ENCODE results near the gene NUDT3.
"Not testable (repeated sequence)": the region's sequence is repeated elsewhere in the genome, so short reads cannot be mapped to it uniquely, and the experiment has no call there.

The NUDT3 gene

DNA sequence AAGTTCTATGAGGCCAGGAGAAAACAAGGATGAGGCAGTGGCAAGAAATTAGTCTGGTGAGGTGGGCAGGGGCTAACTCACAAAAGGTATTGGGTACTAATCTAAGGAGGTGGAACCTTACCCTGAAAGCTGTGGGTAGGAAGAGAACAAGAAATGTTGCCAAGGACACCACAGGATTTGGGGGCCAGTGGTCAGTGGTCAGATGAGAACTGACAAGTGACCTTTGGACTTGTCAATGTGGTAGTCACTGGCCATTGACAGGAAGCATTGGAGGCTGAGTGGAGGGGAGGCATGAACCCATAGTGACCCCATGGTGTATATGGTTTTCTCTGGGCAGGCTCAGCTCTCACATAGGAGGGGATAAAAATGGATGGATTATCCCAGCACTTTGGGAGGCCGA lies 118.3 kb downstream of the NUDT3 start:
- ATAC-seq, result no peak
- TF ChIP-seq ZNF70 (CRISPR knock-in tag; IDR thresholded peaks at IDR 0.05) (peak; percentile 95), ISL1 (CRISPR knock-in tag; IDR thresholded peaks at IDR 0.05) (no peak)

DNA sequence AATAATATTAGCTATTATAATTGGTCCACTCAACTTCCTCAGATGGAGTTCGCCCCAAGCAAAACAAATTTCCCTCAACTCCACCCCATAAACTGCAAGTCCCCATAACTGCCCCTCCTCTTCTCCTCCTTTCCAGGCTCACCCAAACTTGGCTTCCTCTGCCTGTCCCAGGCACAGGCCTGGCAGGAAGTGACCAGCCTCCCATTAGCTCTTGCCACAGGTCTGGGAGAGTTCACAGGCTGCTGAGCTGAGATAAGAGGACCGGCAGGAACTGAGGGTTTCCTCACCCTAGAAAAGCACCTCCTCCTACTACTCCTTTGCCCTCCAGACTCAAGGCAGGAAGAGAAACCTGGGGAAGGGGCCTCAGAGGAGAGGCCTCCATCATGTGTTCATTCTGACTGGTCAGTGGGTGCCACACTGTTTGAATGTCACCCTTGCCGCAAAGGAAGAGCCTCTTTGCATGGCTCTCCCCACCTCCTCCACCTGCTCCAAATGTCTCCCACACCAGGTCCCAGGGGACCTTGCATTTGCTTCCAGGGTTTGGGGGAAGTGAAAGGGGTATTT lies 119.1 kb downstream of the NUDT3 start:
- ATAC-seq, result peak; percentile 46
- TF ChIP-seq ZNF70 (CRISPR knock-in tag; IDR thresholded peaks at IDR 0.05) (no peak), GLIS3 (CRISPR knock-in tag; IDR thresholded peaks at IDR 0.05) (no peak), ARNTL (CRISPR knock-in tag; IDR thresholded peaks at IDR 0.05; ENCODE audit: borderline replicate concordance, low read depth) (no peak), ZFP3 (CRISPR knock-in tag; IDR thresholded peaks at IDR 0.05) (no peak), TCF4 (CRISPR knock-in tag; IDR thresholded peaks at IDR 0.05; ENCODE audit: borderline replicate concordance) (no peak), TOX (CRISPR knock-in tag; IDR thresholded peaks at IDR 0.05; ENCODE audit: borderline replicate concordance) (no peak), ZFP30 (CRISPR knock-in tag; IDR thresholded peaks at IDR 0.05) (no peak), PPARA (CRISPR knock-in tag; IDR thresholded peaks at IDR 0.05; ENCODE audit: borderline replicate concordance) (no peak; the same call in 1 of the 2 replicates), CSDC2 (CRISPR knock-in tag; IDR thresholded peaks at IDR 0.05) (no peak), ISL1 (CRISPR knock-in tag; IDR thresholded peaks at IDR 0.05) (no peak), SNAI2 (CRISPR knock-in tag; IDR thresholded peaks at IDR 0.05) (no peak)
- TF ChIP-seq, protein P1, sequence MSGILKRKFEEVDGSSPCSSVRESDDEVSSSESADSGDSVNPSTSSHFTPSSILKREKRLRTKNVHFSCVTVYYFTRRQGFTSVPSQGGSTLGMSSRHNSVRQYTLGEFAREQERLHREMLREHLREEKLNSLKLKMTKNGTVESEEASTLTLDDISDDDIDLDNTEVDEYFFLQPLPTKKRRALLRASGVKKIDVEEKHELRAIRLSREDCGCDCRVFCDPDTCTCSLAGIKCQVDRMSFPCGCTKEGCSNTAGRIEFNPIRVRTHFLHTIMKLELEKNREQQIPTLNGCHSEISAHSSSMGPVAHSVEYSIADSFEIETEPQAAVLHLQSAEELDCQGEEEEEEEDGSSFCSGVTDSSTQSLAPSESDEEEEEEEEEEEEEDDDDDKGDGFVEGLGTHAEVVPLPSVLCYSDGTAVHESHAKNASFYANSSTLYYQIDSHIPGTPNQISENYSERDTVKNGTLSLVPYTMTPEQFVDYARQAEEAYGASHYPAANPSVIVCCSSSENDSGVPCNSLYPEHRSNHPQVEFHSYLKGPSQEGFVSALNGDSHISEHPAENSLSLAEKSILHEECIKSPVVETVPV (CRISPR knock-in tag; IDR thresholded peaks at IDR 0.05), result no peak
- TF ChIP-seq, protein P2, sequence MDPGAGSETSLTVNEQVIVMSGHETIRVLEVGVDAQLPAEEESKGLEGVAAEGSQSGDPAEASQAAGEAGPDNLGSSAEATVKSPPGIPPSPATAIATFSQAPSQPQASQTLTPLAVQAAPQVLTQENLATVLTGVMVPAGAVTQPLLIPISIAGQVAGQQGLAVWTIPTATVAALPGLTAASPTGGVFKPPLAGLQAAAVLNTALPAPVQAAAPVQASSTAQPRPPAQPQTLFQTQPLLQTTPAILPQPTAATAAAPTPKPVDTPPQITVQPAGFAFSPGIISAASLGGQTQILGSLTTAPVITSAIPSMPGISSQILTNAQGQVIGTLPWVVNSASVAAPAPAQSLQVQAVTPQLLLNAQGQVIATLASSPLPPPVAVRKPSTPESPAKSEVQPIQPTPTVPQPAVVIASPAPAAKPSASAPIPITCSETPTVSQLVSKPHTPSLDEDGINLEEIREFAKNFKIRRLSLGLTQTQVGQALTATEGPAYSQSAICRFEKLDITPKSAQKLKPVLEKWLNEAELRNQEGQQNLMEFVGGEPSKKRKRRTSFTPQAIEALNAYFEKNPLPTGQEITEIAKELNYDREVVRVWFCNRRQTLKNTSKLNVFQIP (CRISPR knock-in tag; IDR thresholded peaks at IDR 0.05; ENCODE audit: borderline replicate concordance, low read depth), result no peak
- TF ChIP-seq, protein P3, sequence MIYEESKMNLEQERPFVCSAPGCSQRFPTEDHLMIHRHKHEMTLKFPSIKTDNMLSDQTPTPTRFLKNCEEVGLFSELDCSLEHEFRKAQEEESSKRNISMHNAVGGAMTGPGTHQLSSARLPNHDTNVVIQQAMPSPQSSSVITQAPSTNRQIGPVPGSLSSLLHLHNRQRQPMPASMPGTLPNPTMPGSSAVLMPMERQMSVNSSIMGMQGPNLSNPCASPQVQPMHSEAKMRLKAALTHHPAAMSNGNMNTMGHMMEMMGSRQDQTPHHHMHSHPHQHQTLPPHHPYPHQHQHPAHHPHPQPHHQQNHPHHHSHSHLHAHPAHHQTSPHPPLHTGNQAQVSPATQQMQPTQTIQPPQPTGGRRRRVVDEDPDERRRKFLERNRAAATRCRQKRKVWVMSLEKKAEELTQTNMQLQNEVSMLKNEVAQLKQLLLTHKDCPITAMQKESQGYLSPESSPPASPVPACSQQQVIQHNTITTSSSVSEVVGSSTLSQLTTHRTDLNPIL (CRISPR knock-in tag; IDR thresholded peaks at IDR 0.05; ENCODE audit: low read depth), result no peak
- TF ChIP-seq, protein P4, sequence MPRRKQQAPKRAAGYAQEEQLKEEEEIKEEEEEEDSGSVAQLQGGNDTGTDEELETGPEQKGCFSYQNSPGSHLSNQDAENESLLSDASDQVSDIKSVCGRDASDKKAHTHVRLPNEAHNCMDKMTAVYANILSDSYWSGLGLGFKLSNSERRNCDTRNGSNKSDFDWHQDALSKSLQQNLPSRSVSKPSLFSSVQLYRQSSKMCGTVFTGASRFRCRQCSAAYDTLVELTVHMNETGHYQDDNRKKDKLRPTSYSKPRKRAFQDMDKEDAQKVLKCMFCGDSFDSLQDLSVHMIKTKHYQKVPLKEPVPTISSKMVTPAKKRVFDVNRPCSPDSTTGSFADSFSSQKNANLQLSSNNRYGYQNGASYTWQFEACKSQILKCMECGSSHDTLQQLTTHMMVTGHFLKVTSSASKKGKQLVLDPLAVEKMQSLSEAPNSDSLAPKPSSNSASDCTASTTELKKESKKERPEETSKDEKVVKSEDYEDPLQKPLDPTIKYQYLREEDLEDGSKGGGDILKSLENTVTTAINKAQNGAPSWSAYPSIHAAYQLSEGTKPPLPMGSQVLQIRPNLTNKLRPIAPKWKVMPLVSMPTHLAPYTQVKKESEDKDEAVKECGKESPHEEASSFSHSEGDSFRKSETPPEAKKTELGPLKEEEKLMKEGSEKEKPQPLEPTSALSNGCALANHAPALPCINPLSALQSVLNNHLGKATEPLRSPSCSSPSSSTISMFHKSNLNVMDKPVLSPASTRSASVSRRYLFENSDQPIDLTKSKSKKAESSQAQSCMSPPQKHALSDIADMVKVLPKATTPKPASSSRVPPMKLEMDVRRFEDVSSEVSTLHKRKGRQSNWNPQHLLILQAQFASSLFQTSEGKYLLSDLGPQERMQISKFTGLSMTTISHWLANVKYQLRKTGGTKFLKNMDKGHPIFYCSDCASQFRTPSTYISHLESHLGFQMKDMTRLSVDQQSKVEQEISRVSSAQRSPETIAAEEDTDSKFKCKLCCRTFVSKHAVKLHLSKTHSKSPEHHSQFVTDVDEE (CRISPR knock-in tag; IDR thresholded peaks at IDR 0.05), result no peak

DNA sequence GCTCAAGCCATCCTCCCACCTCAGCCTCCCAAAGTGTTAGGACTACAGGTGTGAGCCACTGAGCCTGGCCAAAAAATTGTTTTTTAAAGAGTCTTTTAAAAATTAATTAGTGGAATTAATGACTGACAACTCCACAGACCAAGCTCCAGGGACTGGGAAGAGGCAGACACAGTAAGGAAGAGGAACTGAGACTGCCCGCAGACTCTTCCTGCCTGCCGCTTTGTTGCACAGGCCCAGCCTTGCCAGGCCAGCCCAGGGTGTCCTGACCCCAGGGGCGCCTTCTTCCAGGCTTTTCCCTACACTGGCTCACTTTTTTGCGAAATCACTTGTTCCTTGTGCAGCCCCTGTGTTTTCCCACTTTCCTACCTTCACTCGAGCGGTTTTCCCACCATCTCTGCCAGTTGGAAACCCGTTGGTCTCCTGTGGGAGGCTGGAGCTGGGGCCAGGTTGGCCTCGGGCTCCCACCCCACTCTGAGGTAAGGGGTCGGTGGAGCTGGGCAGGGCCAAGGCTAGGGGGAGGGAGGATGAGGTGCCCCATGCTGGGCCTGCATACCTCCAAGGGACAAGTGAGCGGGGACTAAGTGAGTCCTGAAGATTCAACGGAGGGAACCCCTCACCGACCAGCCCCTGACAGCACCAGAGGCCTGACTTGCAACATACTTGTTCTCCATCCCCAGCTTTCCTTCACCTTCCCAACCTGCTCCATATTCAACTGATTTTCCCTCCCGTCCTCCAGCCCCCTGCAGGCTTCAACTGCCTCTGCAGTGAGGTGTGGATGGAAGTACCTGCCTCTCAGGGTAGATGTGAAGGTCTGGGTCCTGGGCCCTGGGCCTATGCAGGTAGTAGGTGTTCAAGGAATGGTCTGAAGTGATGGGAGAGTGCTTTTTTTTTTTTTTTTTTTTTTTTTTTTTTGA lies 120.2 kb downstream of the NUDT3 start:
- ATAC-seq, result peak; percentile 33; the same call in 1 of the 3 replicates
- TF ChIP-seq ISL1 (CRISPR knock-in tag; IDR thresholded peaks at IDR 0.05) (no peak), ZFP3 (CRISPR knock-in tag; IDR thresholded peaks at IDR 0.05) (no peak), TOX (CRISPR knock-in tag; IDR thresholded peaks at IDR 0.05; ENCODE audit: borderline replicate concordance) (no peak), ZNF8 (CRISPR knock-in tag; IDR thresholded peaks at IDR 0.05) (no peak), GLIS3 (CRISPR knock-in tag; IDR thresholded peaks at IDR 0.05) (no peak), ZNF70 (CRISPR knock-in tag; IDR thresholded peaks at IDR 0.05) (no peak), ESRRG (CRISPR knock-in tag; IDR thresholded peaks at IDR 0.05) (no peak), PPARA (CRISPR knock-in tag; IDR thresholded peaks at IDR 0.05; ENCODE audit: borderline replicate concordance) (no peak), TCF4 (CRISPR knock-in tag; IDR thresholded peaks at IDR 0.05; ENCODE audit: borderline replicate concordance) (no peak), ZFP30 (CRISPR knock-in tag; IDR thresholded peaks at IDR 0.05) (no peak), ARNTL (CRISPR knock-in tag; IDR thresholded peaks at IDR 0.05; ENCODE audit: borderline replicate concordance, low read depth) (no peak), RARB (CRISPR knock-in tag; IDR thresholded peaks at IDR 0.05) (no peak), SNAI2 (CRISPR knock-in tag; IDR thresholded peaks at IDR 0.05) (no peak), ZNF565 (CRISPR knock-in tag; conservative IDR thresholded peaks at IDR 0.05; ENCODE audit: low read depth) (no peak), ZC3H10 (CRISPR knock-in tag; IDR thresholded peaks at IDR 0.05) (no peak), CSDC2 (CRISPR knock-in tag; IDR thresholded peaks at IDR 0.05) (no peak)
- TF ChIP-seq, protein P1 (CRISPR knock-in tag; IDR thresholded peaks at IDR 0.05), result no peak
- TF ChIP-seq, protein P2 (CRISPR knock-in tag; IDR thresholded peaks at IDR 0.05; ENCODE audit: borderline replicate concordance, low read depth), result no peak

DNA sequence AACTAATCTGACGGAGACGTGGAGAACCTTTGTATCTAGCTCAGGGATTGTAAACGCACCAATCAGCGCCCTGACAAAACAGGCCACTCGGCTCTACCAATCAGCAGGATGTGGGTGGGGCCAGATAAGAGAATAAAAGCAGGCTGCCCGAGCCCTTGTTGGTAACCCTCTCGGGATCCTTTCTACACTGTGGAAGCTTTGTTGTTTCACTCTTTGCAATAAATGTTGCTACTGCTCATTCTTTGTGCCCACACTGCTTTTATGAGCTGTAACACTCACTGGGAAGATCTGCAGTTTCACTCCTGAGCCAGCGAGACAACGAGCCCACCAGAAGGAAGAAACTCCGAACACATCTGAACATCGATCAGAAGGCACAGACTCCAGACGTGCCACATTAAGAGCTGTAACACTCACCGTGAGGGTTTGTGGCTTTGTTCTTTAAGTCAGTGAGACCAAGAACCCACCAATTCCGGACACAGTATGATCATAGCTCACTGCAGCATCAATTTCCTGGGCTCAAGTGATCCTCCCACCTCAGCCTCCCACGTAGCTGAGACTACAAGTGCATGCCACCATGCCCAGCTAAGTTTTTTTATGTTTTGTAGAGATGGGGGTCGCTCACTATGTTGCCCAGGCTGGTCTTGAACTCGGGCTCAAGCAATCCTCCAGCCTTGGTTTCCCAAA lies 122.7 kb downstream of the NUDT3 start:
- ATAC-seq, result not testable (repeated sequence)

DNA sequence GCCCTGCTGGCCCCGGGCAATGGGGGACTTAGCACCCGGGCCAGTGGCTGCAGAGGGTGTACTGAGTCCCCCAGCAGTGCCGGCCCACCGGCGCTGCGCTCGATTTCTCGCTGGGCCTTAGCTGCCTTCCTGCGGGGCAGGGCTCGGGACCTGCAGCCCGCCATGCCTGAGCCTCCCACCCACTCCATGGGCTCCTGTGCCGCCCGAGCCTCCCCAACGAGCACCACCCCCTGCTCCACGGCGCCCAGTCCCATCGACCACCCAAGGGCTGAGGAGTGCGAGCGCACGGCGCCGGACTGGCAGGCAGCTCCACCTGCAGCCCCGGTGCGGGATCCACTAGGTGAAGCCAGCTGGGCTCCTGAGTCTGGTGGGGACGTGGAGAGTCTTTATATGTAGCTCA lies 123.3 kb downstream of the NUDT3 start:
- ATAC-seq, result not testable (repeated sequence)

Data from SK-N-SH treated with all-trans-retinoic acid at 6 μM for 48 hours (cell line).